Tibial nerve (tissue), 4 donors: ENCODE measurements around the gene BCL2L11.

Experiments
- EP300 ChIP-seq, 2 donors: sonication (generic); formaldehyde crosslinking; IDR thresholded peaks; one replicate each; pipeline ENCODE4 v1.6.1; 2017; ENCODE audit warnings: antibody characterized with exemption in 2 of 2, mild to moderate bottlenecking in 1 of 2
- POLR2A ChIP-seq, 2 donors: fragments of 450-650 bp; IDR thresholded peaks; one replicate each; pipeline ENCODE4 v1.6.1; 2017; ENCODE audit warnings: antibody characterized with exemption in 2 of 2, mild to moderate bottlenecking in 2 of 2, moderate library complexity in 2 of 2
- TF ChIP-seq, protein P1 (sequence below), 5 experiments: fragments of 200-600 bp in 3 of 5; fragments of 450-650 bp in 2 of 5; sonication (generic) in 3 of 5; IDR thresholded peaks; one replicate each; pipeline ENCODE4 v1.5.1; 2016 to 2019; ENCODE audit warnings: antibody characterized with exemption in 5 of 5, mild to moderate bottlenecking in 3 of 5, moderate library complexity in 2 of 5

- TF ChIP-seq, protein P1, sequence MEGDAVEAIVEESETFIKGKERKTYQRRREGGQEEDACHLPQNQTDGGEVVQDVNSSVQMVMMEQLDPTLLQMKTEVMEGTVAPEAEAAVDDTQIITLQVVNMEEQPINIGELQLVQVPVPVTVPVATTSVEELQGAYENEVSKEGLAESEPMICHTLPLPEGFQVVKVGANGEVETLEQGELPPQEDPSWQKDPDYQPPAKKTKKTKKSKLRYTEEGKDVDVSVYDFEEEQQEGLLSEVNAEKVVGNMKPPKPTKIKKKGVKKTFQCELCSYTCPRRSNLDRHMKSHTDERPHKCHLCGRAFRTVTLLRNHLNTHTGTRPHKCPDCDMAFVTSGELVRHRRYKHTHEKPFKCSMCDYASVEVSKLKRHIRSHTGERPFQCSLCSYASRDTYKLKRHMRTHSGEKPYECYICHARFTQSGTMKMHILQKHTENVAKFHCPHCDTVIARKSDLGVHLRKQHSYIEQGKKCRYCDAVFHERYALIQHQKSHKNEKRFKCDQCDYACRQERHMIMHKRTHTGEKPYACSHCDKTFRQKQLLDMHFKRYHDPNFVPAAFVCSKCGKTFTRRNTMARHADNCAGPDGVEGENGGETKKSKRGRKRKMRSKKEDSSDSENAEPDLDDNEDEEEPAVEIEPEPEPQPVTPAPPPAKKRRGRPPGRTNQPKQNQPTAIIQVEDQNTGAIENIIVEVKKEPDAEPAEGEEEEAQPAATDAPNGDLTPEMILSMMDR (IDR thresholded peaks at IDR 0.05) = no peak
- TF ChIP-seq EP300 (IDR thresholded peaks at IDR 0.05) (no peak), POLR2A (IDR thresholded peaks at IDR 0.05) (no peak)
Observed at GRCh38 chr2:111188681-111189080, 68.0 kb downstream of the BCL2L11 start.
